Fibroblast of the aortic adventitia (primary cell): Measurements from ENCODE around the gene PREX1. TPM values are rescaled to one million over a fixed set of nuclear protein-coding genes. Genes with fewer than 3 reads are reported as not detected.

Experiments
- DNase-seq: peaks from one replicate; pipeline ENCODE4 v3.0.0-alpha.2; 2010; ENCODE audit warnings: low read depth
- H3K4me3 ChIP-seq: 2 replicates; pipeline ENCODE4 v1.5.1; 2011; ENCODE audit warnings: low read depth, mild to moderate bottlenecking, control low read depth, low read length, moderate library complexity
- total RNA-seq: library from RNA; depleted of rRNA; stranded (reverse); fragments of >200 nt; gene quantifications from 2 replicates; pipeline ENCODE4 v1.2.3, GENCODE V29; 2012; ENCODE audit warnings: low replicate concordance
- TF ChIP-seq, protein P1 (sequence below): IDR thresholded peaks from 2 replicates; pipeline ENCODE4 v1.5.1; 2011; ENCODE audit warnings: mild to moderate bottlenecking, low read length, control low read depth, inconsistent platforms; ENCODE audit not compliant: insufficient read depth

PREX1 gene
- total RNA-seq, 1 donor = 13.0 TPM

DNA sequence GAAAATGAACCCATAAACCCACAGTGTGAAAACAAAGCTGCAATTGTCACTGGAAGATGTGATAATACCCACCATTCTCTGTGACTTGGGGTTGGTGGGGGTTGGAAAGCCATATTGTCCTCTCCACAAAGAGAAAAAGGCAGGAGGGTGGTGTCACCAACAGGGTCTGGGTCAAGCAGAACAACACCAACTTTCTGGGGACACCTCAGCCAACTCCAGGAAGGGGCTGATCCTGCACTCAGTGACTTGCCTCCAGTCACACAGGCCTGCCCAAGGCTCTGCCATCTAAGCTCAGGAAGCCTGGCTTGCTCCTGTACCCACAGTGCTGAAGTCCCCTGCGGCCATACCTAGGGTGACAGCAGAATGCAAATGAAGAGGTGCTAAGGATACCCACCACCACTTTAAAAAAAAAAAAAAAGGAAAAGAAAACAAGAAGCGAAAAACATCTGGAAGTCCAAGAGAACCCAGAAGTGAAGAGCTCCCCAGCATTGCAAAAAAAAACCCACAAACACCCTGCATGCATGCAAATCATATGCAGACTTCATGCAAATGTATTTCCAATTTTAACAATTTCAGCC is 110.6 kb downstream of the PREX1 start:
- no peak for DNase-seq
- TF ChIP-seq, protein P1, sequence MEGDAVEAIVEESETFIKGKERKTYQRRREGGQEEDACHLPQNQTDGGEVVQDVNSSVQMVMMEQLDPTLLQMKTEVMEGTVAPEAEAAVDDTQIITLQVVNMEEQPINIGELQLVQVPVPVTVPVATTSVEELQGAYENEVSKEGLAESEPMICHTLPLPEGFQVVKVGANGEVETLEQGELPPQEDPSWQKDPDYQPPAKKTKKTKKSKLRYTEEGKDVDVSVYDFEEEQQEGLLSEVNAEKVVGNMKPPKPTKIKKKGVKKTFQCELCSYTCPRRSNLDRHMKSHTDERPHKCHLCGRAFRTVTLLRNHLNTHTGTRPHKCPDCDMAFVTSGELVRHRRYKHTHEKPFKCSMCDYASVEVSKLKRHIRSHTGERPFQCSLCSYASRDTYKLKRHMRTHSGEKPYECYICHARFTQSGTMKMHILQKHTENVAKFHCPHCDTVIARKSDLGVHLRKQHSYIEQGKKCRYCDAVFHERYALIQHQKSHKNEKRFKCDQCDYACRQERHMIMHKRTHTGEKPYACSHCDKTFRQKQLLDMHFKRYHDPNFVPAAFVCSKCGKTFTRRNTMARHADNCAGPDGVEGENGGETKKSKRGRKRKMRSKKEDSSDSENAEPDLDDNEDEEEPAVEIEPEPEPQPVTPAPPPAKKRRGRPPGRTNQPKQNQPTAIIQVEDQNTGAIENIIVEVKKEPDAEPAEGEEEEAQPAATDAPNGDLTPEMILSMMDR = no peak
- no peak overlapping the region for H3K4me3 ChIP-seq

DNA sequence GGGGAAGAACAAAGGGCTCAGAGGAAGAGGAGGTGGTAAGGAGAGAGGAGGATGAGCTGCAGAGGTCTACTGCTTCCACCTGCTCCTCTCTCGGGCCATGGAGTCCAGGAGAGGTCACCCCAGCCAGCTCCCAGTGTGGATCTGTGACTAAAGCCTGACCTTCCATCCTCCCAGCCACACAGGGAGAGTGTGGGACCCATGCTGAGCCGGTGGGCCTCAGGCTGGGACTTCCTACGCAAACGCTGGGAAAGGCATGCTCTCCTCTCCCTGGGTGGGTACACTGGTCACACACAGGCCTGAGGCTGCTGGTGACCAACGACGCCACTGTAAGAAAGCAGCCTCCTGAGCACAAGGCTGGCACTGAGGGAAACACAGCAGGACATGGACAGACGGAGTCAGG is 111.3 kb downstream of the PREX1 start:
- H3K4me3 ChIP-seq = no peak overlapping the region
- DNase-seq = no peak
- TF ChIP-seq, protein P1 = no peak

DNA sequence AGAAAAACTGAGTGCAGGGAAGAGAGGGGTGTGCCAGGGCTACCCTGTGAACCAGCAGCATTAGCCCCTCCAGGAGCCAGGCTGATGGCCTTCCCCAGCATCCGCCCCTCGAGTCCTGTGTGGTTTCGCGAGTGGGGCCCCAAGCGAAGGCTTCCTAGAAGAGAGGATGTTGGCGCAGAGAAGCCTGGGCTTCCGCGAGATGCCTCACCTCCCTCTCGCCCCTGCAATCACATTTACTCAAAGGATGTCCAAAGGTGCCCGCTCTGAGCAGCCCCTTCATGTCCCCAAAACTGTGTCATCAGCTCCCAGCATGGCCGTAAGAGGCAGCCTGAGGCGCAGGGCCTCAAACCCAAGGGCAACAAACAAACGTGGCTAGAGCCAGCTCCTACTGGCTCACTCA is 111.7 kb downstream of the PREX1 start:
- DNase-seq = no peak
- no peak overlapping the region for H3K4me3 ChIP-seq
- TF ChIP-seq, protein P1 = no peak

DNA sequence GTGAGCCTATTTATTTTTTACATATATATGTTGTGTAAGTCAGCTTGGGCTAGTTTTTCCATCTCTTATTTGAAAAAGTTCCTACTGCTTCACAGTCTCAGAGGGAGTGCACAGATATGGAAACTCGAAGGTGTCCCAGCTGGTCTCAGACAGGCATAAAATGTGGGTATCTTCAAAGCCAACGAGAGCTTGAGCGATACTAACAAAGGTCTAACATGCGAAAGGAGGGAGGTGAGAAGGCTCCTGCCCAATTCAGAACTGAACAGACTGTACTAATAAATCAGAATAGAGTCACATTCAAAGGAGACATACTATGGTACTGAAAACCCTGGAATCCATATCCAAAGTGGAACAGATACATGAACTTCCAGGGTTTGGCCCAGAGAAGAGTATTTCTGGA is 113.0 kb downstream of the PREX1 start:
- TF ChIP-seq, protein P1 = no peak
- no peak overlapping the region for H3K4me3 ChIP-seq
- DNase-seq = no peak

DNA sequence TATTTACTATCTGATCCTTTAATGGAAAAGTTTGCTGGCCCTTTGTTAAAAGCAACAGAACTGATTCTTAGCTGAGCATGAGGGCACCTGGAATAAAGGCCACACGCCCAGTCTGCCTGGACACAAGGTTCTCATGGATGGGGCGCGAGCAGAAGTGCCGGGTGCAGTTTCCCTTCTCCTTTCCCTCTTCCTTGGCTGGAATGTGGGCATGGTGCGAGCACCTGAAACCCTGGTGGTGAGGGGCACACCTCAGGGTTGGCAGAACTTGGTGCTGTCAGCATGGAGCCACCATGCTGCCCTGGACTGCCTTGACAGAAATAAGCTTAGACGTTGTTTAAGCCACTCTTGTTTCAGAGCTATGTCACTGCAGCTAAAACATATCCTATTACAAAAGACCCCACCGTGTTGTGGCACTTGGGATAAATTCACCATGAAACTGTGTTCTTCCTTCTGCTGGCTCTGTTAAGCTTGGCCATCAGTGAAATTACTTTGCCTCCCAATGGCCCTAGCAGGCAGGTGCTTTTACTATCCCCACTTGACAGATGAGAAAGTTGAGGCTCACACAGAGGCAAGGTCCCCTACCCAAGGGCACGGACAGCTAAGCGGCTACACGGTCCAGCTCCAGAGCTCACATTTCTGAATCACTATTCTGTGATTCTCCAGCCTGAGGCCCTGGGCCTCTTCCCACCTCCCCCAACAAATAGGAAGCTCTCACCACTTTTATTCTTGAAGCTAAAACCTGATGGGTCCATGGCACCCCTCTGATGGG is 115.9 kb downstream of the PREX1 start:
- no peak overlapping the region for H3K4me3 ChIP-seq
- no peak for DNase-seq
- TF ChIP-seq, protein P1 = no peak

DNA sequence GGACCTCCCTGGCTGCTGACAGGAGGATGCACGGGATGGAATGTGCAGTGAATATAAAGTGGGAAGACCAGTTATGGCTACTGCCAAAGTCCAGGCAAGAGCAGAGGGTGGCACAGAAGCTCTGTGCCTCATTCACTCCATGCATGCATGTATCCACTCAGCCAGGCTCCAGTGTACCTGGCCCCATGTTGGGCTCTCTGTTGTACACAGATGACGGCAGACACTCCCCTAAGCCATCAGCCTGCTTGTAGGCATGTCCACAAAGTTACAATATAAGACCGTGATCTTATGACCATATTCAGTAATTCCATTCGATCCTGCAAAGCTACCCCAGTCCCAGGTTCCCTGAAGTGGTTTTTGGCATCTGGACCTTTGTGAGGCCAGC is 116.8 kb downstream of the PREX1 start:
- no peak overlapping the region for H3K4me3 ChIP-seq

More for the DNA sequence above, 116.8 kb downstream of the PREX1 start:
- TF ChIP-seq, protein P1 = no peak
- no peak for DNase-seq
